ENCODE data around the gene NOS3. TPM values are rescaled to one million over a fixed set of nuclear protein-coding genes. Genes with fewer than 3 reads are reported as not detected.

The NOS3 gene
- total and polyA plus RNA-seq, 9 of the 15 experiments (the other 6 are each of a cell fraction or from before 2014, with no cell fraction given) = 1.1 to 121 (median 23.6) TPM

- TF ChIP-seq PATZ1 (CRISPR knock-in tag; IDR thresholded peaks at IDR 0.05; ENCODE audit: borderline replicate concordance) (no peak), ZEB2 (IDR thresholded peaks at IDR 0.05) (no peak), MAFG (tag; conservative IDR thresholded peaks at IDR 0.05) (0 out of 2 replicates have a peak, but pooled peaks have one; percentile 45), FOS (IDR thresholded peaks at IDR 0.05; ENCODE audit: extremely low read depth, insufficient read length) (no peak), CREBBP (IDR thresholded peaks at IDR 0.05; ENCODE audit: low read depth, low read length) (no peak), RBM25 (IDR thresholded peaks at IDR 0.05; ENCODE audit: low read depth, low read length, severe bottlenecking) (no peak), BCOR (IDR thresholded peaks at IDR 0.05) (no peak), CHD4 (IDR thresholded peaks at IDR 0.05; ENCODE audit: insufficient read depth, insufficient replicate concordance, low read depth, low read length, poor library complexity, severe bottlenecking) (no peak), E2F3 (CRISPR knock-in tag; IDR thresholded peaks at IDR 0.05) (no peak), ILK (tag; IDR thresholded peaks at IDR 0.05; ENCODE audit: borderline replicate concordance, low read depth) (no peak), ZNF121 (CRISPR knock-in tag; conservative IDR thresholded peaks at IDR 0.05) (no peak), ZNF263 (CRISPR knock-in tag; IDR thresholded peaks at IDR 0.05; ENCODE audit: borderline replicate concordance) (peak; percentile 31), GATA2 (CRISPR knock-in tag; IDR thresholded peaks at IDR 0.05) (peak; percentile 19; the same call in 1 of the 2 replicates), ZNF592 (IDR thresholded peaks at IDR 0.05) (no peak), U2AF2 (optimal IDR thresholded peaks at IDR 0.05; ENCODE audit: low read depth, low read length) (no peak), ZFP1 (CRISPR knock-in tag; IDR thresholded peaks at IDR 0.05) (no peak), SRSF9 (IDR thresholded peaks at IDR 0.05; ENCODE audit: borderline replicate concordance, low read depth, low read length) (no peak), ZNF445 (CRISPR knock-in tag; IDR thresholded peaks at IDR 0.05; ENCODE audit: low read depth) (no peak), FOXK2 (conservative IDR thresholded peaks at IDR 0.05 in 1 of 2, IDR thresholded peaks at IDR 0.05 in 1 of 2; ENCODE audit: low read depth in 2 of 2) (no peak), HES1 (IDR thresholded peaks at IDR 0.05; ENCODE audit: low read depth) (no peak), DDX20 (tag; IDR thresholded peaks at IDR 0.05; ENCODE audit: low read depth) (peak; percentile 69; the same call in 1 of the 2 replicates)
Measured at GRCh38 chr7:150983893-150984368, 6.9 kb upstream of the NOS3 start (continued).

Data from K562 (cell line).